ENCODE data around the gene C16orf74.

C16orf74 gene

GRCh38 chr16:85796152-85796551 is 45.3 kb upstream of the C16orf74 start:
- H3K9me3 ChIP-seq (ENCODE audit: control insufficient read depth, insufficient read depth, low read length): no peaks in the 10 kb centered on the region
- H3K4me3 ChIP-seq (ENCODE audit: low read length): no peak overlapping the region
- H3F3A ChIP-seq (ENCODE audit: control insufficient read depth, insufficient read depth): peaks cover 3% of the 10 kb centered on the region; the same call in 1 of the 2 replicates
- H3K4me1 ChIP-seq (ENCODE audit: control insufficient read depth, low read length): peaks cover 20% of the 10 kb centered on the region
- TF ChIP-seq CTCF (IDR thresholded peaks at IDR 0.05; ENCODE audit: low read depth, low read length, poor library complexity, severe bottlenecking): no peak
- TF ChIP-seq EZH2phosphoT487 (IDR thresholded peaks at IDR 0.05; ENCODE audit: borderline replicate concordance, low read length): no peak
- H3K4me2 ChIP-seq (ENCODE audit: low read length): no peak overlapping the region
- H3K27ac ChIP-seq (ENCODE audit: low read depth, low read length): no peak overlapping the region
- H3K27me3 ChIP-seq (ENCODE audit: control insufficient read depth, low read length): no peaks in the 10 kb centered on the region
- H3K36me3 ChIP-seq (ENCODE audit: control insufficient read depth, low read length): peaks cover 80% of the 10 kb centered on the region
- H3K79me2 ChIP-seq (ENCODE audit: control insufficient read depth, low read length): peaks cover 100% of the 10 kb centered on the region
- H3K9me2 ChIP-seq (replicated peaks; ENCODE audit: control insufficient read depth, low read length): no peaks in the 10 kb centered on the region
- peaks cover 19% of the 10 kb centered on the region for H4K20me1 ChIP-seq (ENCODE audit: control insufficient read depth, insufficient read depth, low read depth, low read length)

- Histone ChIP-seq H3K9me3 (ENCODE audit: control insufficient read depth, insufficient read depth, low read length) (no peaks in the 10 kb centered on the region), H3K36me3 (ENCODE audit: control insufficient read depth, low read length) (peaks cover 74% of the 10 kb centered on the region), H3K9me2 (replicated peaks; ENCODE audit: control insufficient read depth, low read length) (no peaks in the 10 kb centered on the region), H3F3A (ENCODE audit: control insufficient read depth, insufficient read depth) (no peaks in the 10 kb centered on the region), H3K27me3 (ENCODE audit: control insufficient read depth, low read length) (no peaks in the 10 kb centered on the region), H3K27ac (ENCODE audit: low read depth, low read length) (no peak overlapping the region), H3K4me2 (ENCODE audit: low read length) (no peak overlapping the region), H3K79me2 (ENCODE audit: control insufficient read depth, low read length) (peaks cover 100% of the 10 kb centered on the region), H3K4me1 (ENCODE audit: control insufficient read depth, low read length) (peaks cover 11% of the 10 kb centered on the region), H4K20me1 (ENCODE audit: control insufficient read depth, insufficient read depth, low read depth, low read length) (peaks cover 11% of the 10 kb centered on the region), H3K4me3 (ENCODE audit: low read length) (no peak overlapping the region)
- TF ChIP-seq CTCF (IDR thresholded peaks at IDR 0.05; ENCODE audit: low read depth, low read length, poor library complexity, severe bottlenecking) (no peak), EZH2phosphoT487 (IDR thresholded peaks at IDR 0.05; ENCODE audit: borderline replicate concordance, low read length) (no peak)
Observed at GRCh38 chr16:85794696-85795095, 43.8 kb upstream of the C16orf74 start.

- H4K20me1 ChIP-seq (ENCODE audit: control insufficient read depth, insufficient read depth, low read depth, low read length): peaks cover 11% of the 10 kb centered on the region
- no peaks in the 10 kb centered on the region for H3K27me3 ChIP-seq (ENCODE audit: control insufficient read depth, low read length)
- no peaks in the 10 kb centered on the region for H3F3A ChIP-seq (ENCODE audit: control insufficient read depth, insufficient read depth)
- H3K4me1 ChIP-seq (ENCODE audit: control insufficient read depth, low read length): peaks cover 11% of the 10 kb centered on the region
- no peak overlapping the region for H3K4me3 ChIP-seq (ENCODE audit: low read length)
- H3K27ac ChIP-seq (ENCODE audit: low read depth, low read length): no peak overlapping the region
- peaks cover 98% of the 10 kb centered on the region for H3K79me2 ChIP-seq (ENCODE audit: control insufficient read depth, low read length)
- H3K9me2 ChIP-seq (replicated peaks; ENCODE audit: control insufficient read depth, low read length): no peaks in the 10 kb centered on the region
- H3K4me2 ChIP-seq (ENCODE audit: low read length): no peak overlapping the region
- peaks cover 73% of the 10 kb centered on the region for H3K36me3 ChIP-seq (ENCODE audit: control insufficient read depth, low read length)
- H3K9me3 ChIP-seq (ENCODE audit: control insufficient read depth, insufficient read depth, low read length): no peaks in the 10 kb centered on the region
- TF ChIP-seq CTCF (IDR thresholded peaks at IDR 0.05; ENCODE audit: low read depth, low read length, poor library complexity, severe bottlenecking): no peak
- TF ChIP-seq EZH2phosphoT487 (IDR thresholded peaks at IDR 0.05; ENCODE audit: borderline replicate concordance, low read length): no peak
Observed at GRCh38 chr16:85793662-85794298, 42.9 kb upstream of the C16orf74 start.
